ENCODE measurements around the gene SPSB2. TPM values are rescaled to one million over a fixed set of nuclear protein-coding genes. Genes with fewer than 3 reads are reported as not detected.
A peak's percentile ranks its signal among the peaks of the same experiment; 100 is the strongest.

Gene SPSB2
- total RNA-seq, 1 donor from 2014 or later, result 3.1 TPM

- Histone ChIP-seq H3K36me3 (ENCODE audit: control insufficient read depth in 3 of 3, insufficient read depth in 3 of 3, low read length in 3 of 3) (peaks cover 52 to 69% (median 63%) of the 10 kb centered on the region in 3 donors), H3K27me3 (ENCODE audit: control insufficient read depth in 3 of 3, insufficient read depth in 3 of 3, low read length in 3 of 3) (no peaks in the 10 kb centered on the region), H3K27ac (ENCODE audit: low read depth, low read length) (no peak overlapping the region), H3K4me3 (ENCODE audit: low read length in 3 of 3) (no peak overlapping the region), H3K9ac (ENCODE audit: low read depth in 1 of 3, low read length in 3 of 3) (no peak overlapping the region), H3K9me3 (ENCODE audit: control insufficient read depth in 3 of 3, low read length in 3 of 3) (no peaks in the 10 kb centered on the region), H3K4me1 (ENCODE audit: control insufficient read depth in 3 of 3, insufficient read depth in 3 of 3, low read length in 3 of 3) (peaks cover 17 to 21% (median 18%) of the 10 kb centered on the region in 3 donors)
These were observed 9.3 kb downstream of the SPSB2 start for GRCh38 chr12:6863586-6864321.

- Histone ChIP-seq H3K27me3 (ENCODE audit: control insufficient read depth in 3 of 3, insufficient read depth in 3 of 3, low read length in 3 of 3) (no peaks in the 10 kb centered on the region), H3K9ac (ENCODE audit: low read depth in 1 of 3, low read length in 3 of 3) (no peak overlapping the region), H3K9me3 (ENCODE audit: control insufficient read depth in 3 of 3, low read length in 3 of 3) (no peaks in the 10 kb centered on the region), H3K4me1 (ENCODE audit: control insufficient read depth in 3 of 3, insufficient read depth in 3 of 3, low read length in 3 of 3) (peaks cover 10 to 14% (median 11%) of the 10 kb centered on the region in 3 donors), H3K4me3 (ENCODE audit: low read length in 3 of 3) (no peak overlapping the region), H3K27ac (ENCODE audit: low read depth, low read length) (no peak overlapping the region), H3K36me3 (ENCODE audit: control insufficient read depth in 3 of 3, insufficient read depth in 3 of 3, low read length in 3 of 3) (peaks cover 59 to 72% (median 70%) of the 10 kb centered on the region in 3 donors)
These were observed 10.1 kb downstream of the SPSB2 start for GRCh38 chr12:6863033-6863432.

- no peaks in the 10 kb centered on the region for H3K9me3 ChIP-seq (ENCODE audit: control insufficient read depth in 3 of 3, low read length in 3 of 3)
- H3K9ac ChIP-seq (ENCODE audit: low read depth in 1 of 3, low read length in 3 of 3), result no peak overlapping the region
- H3K36me3 ChIP-seq (ENCODE audit: control insufficient read depth in 3 of 3, insufficient read depth in 3 of 3, low read length in 3 of 3), result peaks cover 75 to 86% (median 83%) of the 10 kb centered on the region in 3 donors
- peaks cover 4 to 5% (median 5%) of the 10 kb centered on the region in 3 donors for H3K4me1 ChIP-seq (ENCODE audit: control insufficient read depth in 3 of 3, insufficient read depth in 3 of 3, low read length in 3 of 3)
- no peak overlapping the region for H3K4me3 ChIP-seq (ENCODE audit: low read length in 3 of 3)
- no peak overlapping the region for H3K27ac ChIP-seq (ENCODE audit: low read depth, low read length)
- H3K27me3 ChIP-seq (ENCODE audit: control insufficient read depth in 3 of 3, insufficient read depth in 3 of 3, low read length in 3 of 3), result no peaks in the 10 kb centered on the region
These were observed 11.7 kb downstream of the SPSB2 start for GRCh38 chr12:6861391-6861790.

- Histone ChIP-seq H3K9me3 (ENCODE audit: control insufficient read depth in 3 of 3, low read length in 3 of 3) (no peaks in the 10 kb centered on the region), H3K36me3 (ENCODE audit: control insufficient read depth in 3 of 3, insufficient read depth in 3 of 3, low read length in 3 of 3) (peaks cover 80 to 88% (median 86%) of the 10 kb centered on the region in 3 donors)
These were observed 12.2 kb downstream of the SPSB2 start for GRCh38 chr12:6860942-6861341.

GRCh38 chr12:6860116-6860515 is 13.0 kb downstream of the SPSB2 start:
- H3K27me3 ChIP-seq (ENCODE audit: control insufficient read depth in 3 of 3, insufficient read depth in 3 of 3, low read length in 3 of 3), result no peaks in the 10 kb centered on the region
- H3K4me3 ChIP-seq (ENCODE audit: low read length in 3 of 3), result no peak overlapping the region
- H3K9me3 ChIP-seq (ENCODE audit: control insufficient read depth in 3 of 3, low read length in 3 of 3), result no peaks in the 10 kb centered on the region
- peaks cover 83 to 84% (median 84%) of the 10 kb centered on the region in 3 donors for H3K36me3 ChIP-seq (ENCODE audit: control insufficient read depth in 3 of 3, insufficient read depth in 3 of 3, low read length in 3 of 3)
- H3K27ac ChIP-seq (ENCODE audit: low read depth, low read length), result no peak overlapping the region
- H3K9ac ChIP-seq (ENCODE audit: low read depth in 1 of 3, low read length in 3 of 3), result no peak overlapping the region
- H3K4me1 ChIP-seq (ENCODE audit: control insufficient read depth in 3 of 3, insufficient read depth in 3 of 3, low read length in 3 of 3), result peaks cover 0 to 5% (median 2%) of the 10 kb centered on the region in 3 donors

More at GRCh38 chr12:6860942-6861341, 12.2 kb downstream of the SPSB2 start:
- Histone ChIP-seq H3K4me1 (ENCODE audit: control insufficient read depth in 3 of 3, insufficient read depth in 3 of 3, low read length in 3 of 3) (peaks cover under 1 to 5% (median 2%) of the 10 kb centered on the region in 3 donors), H3K9ac (ENCODE audit: low read depth in 1 of 3, low read length in 3 of 3) (no peak overlapping the region), H3K4me3 (ENCODE audit: low read length in 3 of 3) (no peak overlapping the region), H3K27me3 (ENCODE audit: control insufficient read depth in 3 of 3, insufficient read depth in 3 of 3, low read length in 3 of 3) (no peaks in the 10 kb centered on the region), H3K27ac (ENCODE audit: low read depth, low read length) (no peak overlapping the region)

- Histone ChIP-seq H3K9ac (ENCODE audit: low read depth in 1 of 3, low read length in 3 of 3) (peak overlapping the region in 1 of 3 donors; percentile 8), H3K27ac (ENCODE audit: low read depth, low read length) (no peak overlapping the region), H3K4me1 (ENCODE audit: control insufficient read depth in 3 of 3, insufficient read depth in 3 of 3, low read length in 3 of 3) (peaks cover 5 to 8% (median 5%) of the 10 kb centered on the region in 3 donors), H3K9me3 (ENCODE audit: control insufficient read depth in 3 of 3, low read length in 3 of 3) (no peaks in the 10 kb centered on the region), H3K27me3 (ENCODE audit: control insufficient read depth in 3 of 3, insufficient read depth in 3 of 3, low read length in 3 of 3) (no peaks in the 10 kb centered on the region), H3K4me3 (ENCODE audit: low read length in 3 of 3) (no peak overlapping the region), H3K36me3 (ENCODE audit: control insufficient read depth in 3 of 3, insufficient read depth in 3 of 3, low read length in 3 of 3) (peaks cover 74 to 79% (median 76%) of the 10 kb centered on the region in 3 donors)
These were observed 14.3 kb downstream of the SPSB2 start for GRCh38 chr12:6858799-6859198.

GRCh38 chr12:6855322-6855721 is 17.8 kb downstream of the SPSB2 start:
- H3K4me3 ChIP-seq (ENCODE audit: low read length in 3 of 3), result no peak overlapping the region
- peaks cover 43 to 50% (median 43%) of the 10 kb centered on the region in 3 donors for H3K36me3 ChIP-seq (ENCODE audit: control insufficient read depth in 3 of 3, insufficient read depth in 3 of 3, low read length in 3 of 3)
- H3K9ac ChIP-seq (ENCODE audit: low read depth in 1 of 3, low read length in 3 of 3), result no peak overlapping the region
- H3K9me3 ChIP-seq (ENCODE audit: control insufficient read depth in 3 of 3, low read length in 3 of 3), result no peaks in the 10 kb centered on the region
- no peak overlapping the region for H3K27ac ChIP-seq (ENCODE audit: low read depth, low read length)
- H3K27me3 ChIP-seq (ENCODE audit: control insufficient read depth in 3 of 3, insufficient read depth in 3 of 3, low read length in 3 of 3), result no peaks in the 10 kb centered on the region
- peaks cover 24 to 25% (median 25%) of the 10 kb centered on the region in 3 donors for H3K4me1 ChIP-seq (ENCODE audit: control insufficient read depth in 3 of 3, insufficient read depth in 3 of 3, low read length in 3 of 3)

GRCh38 chr12:6854036-6854435 is 19.1 kb downstream of the SPSB2 start:
- no peaks in the 10 kb centered on the region for H3K27me3 ChIP-seq (ENCODE audit: control insufficient read depth in 3 of 3, insufficient read depth in 3 of 3, low read length in 3 of 3)
- H3K4me1 ChIP-seq (ENCODE audit: control insufficient read depth in 3 of 3, insufficient read depth in 3 of 3, low read length in 3 of 3), result peaks cover 23 to 25% (median 25%) of the 10 kb centered on the region in 3 donors
- H3K27ac ChIP-seq (ENCODE audit: low read depth, low read length), result no peak overlapping the region
- H3K36me3 ChIP-seq (ENCODE audit: control insufficient read depth in 3 of 3, insufficient read depth in 3 of 3, low read length in 3 of 3), result peaks cover 32 to 40% (median 34%) of the 10 kb centered on the region in 3 donors
- no peaks in the 10 kb centered on the region for H3K9me3 ChIP-seq (ENCODE audit: control insufficient read depth in 3 of 3, low read length in 3 of 3)
- peak overlapping the region in 2 of 3 donors; percentile 4 to 78 for H3K9ac ChIP-seq (ENCODE audit: low read depth in 1 of 3, low read length in 3 of 3)
- H3K4me3 ChIP-seq (ENCODE audit: low read length in 3 of 3), result no peak overlapping the region

GRCh38 chr12:6853626-6854025 is 19.5 kb downstream of the SPSB2 start:
- Histone ChIP-seq H3K9ac (ENCODE audit: low read depth in 1 of 3, low read length in 3 of 3) (peak overlapping the region in 2 of 3 donors; percentile 60 to 78), H3K4me3 (ENCODE audit: low read length in 3 of 3) (no peak overlapping the region), H3K27ac (ENCODE audit: low read depth, low read length) (peak overlapping the region; percentile 96), H3K36me3 (ENCODE audit: control insufficient read depth in 3 of 3, insufficient read depth in 3 of 3, low read length in 3 of 3) (peaks cover 29 to 36% (median 30%) of the 10 kb centered on the region in 3 donors), H3K9me3 (ENCODE audit: control insufficient read depth in 3 of 3, low read length in 3 of 3) (no peaks in the 10 kb centered on the region), H3K27me3 (ENCODE audit: control insufficient read depth in 3 of 3, insufficient read depth in 3 of 3, low read length in 3 of 3) (no peaks in the 10 kb centered on the region), H3K4me1 (ENCODE audit: control insufficient read depth in 3 of 3, insufficient read depth in 3 of 3, low read length in 3 of 3) (peaks cover 21 to 25% (median 23%) of the 10 kb centered on the region in 3 donors)

- Histone ChIP-seq H3K36me3 (ENCODE audit: control insufficient read depth in 3 of 3, insufficient read depth in 3 of 3, low read length in 3 of 3) (peaks cover 21 to 28% (median 22%) of the 10 kb centered on the region in 3 donors), H3K9ac (ENCODE audit: low read depth in 1 of 3, low read length in 3 of 3) (peak overlapping the region; percentile 60 to 78 (median 64)), H3K27me3 (ENCODE audit: control insufficient read depth in 3 of 3, insufficient read depth in 3 of 3, low read length in 3 of 3) (no peaks in the 10 kb centered on the region), H3K4me3 (ENCODE audit: low read length in 3 of 3) (peak overlapping the region; percentile 68 to 80 (median 72)), H3K27ac (ENCODE audit: low read depth, low read length) (peak overlapping the region; percentile 96), H3K4me1 (ENCODE audit: control insufficient read depth in 3 of 3, insufficient read depth in 3 of 3, low read length in 3 of 3) (peaks cover 21 to 25% (median 23%) of the 10 kb centered on the region in 3 donors), H3K9me3 (ENCODE audit: control insufficient read depth in 3 of 3, low read length in 3 of 3) (no peaks in the 10 kb centered on the region)
These were observed 20.3 kb downstream of the SPSB2 start for GRCh38 chr12:6852651-6853354.

Data from skeletal muscle tissue (tissue), 4 donors.